Cardiac muscle cell (in vitro differentiated cells and primary cell): ENCODE measurements around the gene CHIT1. TPM values are rescaled to one million over a fixed set of nuclear protein-coding genes. Genes with fewer than 3 reads are reported as not detected.

Experiments used
- DNase-seq, 2 donors: peaks; one replicate each; pipeline versions ENCODE4 v3.0.0 to v3.0.0-alpha.2; 2010 to 2017; ENCODE audit warnings: low read depth in 1 of 2, low spot score in 1 of 2
- H3K27ac ChIP-seq: fragments of 200-600 bp; sonication (generic); 2 replicates; pipeline ENCODE4 v1.5.1; 2016
- H3K27me3 ChIP-seq: fragments of 200-600 bp; sonication (generic); 2 replicates; pipeline ENCODE4 v1.6.0; 2016; ENCODE audit warnings: control low read depth
- H3K36me3 ChIP-seq: fragments of 200-600 bp; sonication (generic); 2 replicates; pipeline ENCODE4 v1.5.1; 2016; ENCODE audit warnings: control low read depth
- H3K4me1 ChIP-seq: fragments of 200-600 bp; sonication (generic); 2 replicates; pipeline ENCODE4 v1.8.1; 2017; ENCODE audit warnings: low read depth, mild to moderate bottlenecking, mixed run types
- H3K4me3 ChIP-seq: fragments of 200-600 bp; sonication (generic); 2 replicates; pipeline ENCODE4 v1.5.1; 2016; ENCODE audit warnings: mild to moderate bottlenecking
- H3K9me3 ChIP-seq: fragments of 200-600 bp; sonication (generic); 2 replicates; pipeline ENCODE4 v1.5.1; 2017; ENCODE audit warnings: low read depth, mild to moderate bottlenecking, control low read depth
- CTCF ChIP-seq: IDR thresholded peaks from 2 replicates; pipeline ENCODE4 v1.5.1; 2012; ENCODE audit warnings: low read depth, mild to moderate bottlenecking, low read length
- polyA plus RNA-seq: library from polyadenylated mRNA; unstranded; fragments of >200 nt; fragmentation: Nextera tagmentation; extraction: Ambion mirVana; gene quantifications from 2 replicates; pipeline ENCODE4 v1.2.1, GENCODE V29; 2016
- total RNA-seq: library from RNA; depleted of rRNA; stranded (reverse); fragments of >200 nt; gene quantifications from 2 replicates; pipeline ENCODE4 v1.2.3, GENCODE V29; 2016

CHIT1 gene
- total and polyA plus RNA-seq, 2 experiments from 2014 or later = 0.03 TPM; not detected in 1

DNA sequence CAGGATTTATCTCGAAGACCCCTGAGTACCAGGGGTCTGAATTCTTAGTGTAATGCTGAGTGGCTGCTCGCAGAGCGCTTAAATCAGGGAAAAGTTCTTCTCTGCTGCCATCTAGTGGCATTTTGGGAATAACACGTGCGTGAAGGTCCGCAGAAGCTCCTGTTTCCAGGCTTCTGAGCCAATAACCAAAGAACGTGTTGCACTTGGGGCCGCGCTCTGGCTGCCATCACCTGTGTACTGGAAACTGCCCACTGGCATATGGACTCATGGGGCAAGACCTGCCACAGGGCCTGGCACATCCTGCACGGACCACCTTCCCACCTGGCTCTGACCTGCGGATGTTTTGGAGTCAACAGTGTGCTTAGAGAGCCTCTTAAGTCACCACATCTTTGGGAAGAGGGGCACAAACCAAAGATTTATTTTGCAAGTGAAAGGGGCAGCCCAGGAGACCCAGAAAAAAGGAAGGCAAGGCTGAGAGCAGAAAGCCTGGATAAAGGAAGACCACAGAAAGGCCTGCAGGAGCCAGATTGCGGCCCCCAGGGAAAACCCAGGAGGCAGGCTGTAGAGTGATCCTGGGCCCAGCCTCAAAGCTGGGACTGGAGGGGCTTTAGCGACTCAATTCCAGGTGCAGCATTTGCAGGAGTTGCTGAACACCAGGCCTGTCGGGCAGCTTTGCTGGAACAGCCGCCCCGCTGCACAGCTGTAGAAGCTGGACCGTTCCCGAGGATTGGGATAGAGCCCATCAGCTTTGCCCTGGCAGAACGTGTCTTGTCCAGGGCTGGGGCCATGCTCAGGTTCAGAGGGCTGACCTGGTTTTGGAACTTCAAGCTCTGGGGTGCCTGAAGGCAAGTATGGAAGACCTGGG is 13.0 kb downstream of the CHIT1 start:
- no peak overlapping the region for H3K4me3 ChIP-seq
- no peaks in the 10 kb centered on the region for H3K27me3 ChIP-seq
- peak; percentile 58 for TF ChIP-seq CTCF

GRCh38 chr1:203215573-203215972 is 13.9 kb downstream of the CHIT1 start:
- Histone ChIP-seq H3K27ac (no peak overlapping the region), H3K27me3 (no peaks in the 10 kb centered on the region), H3K4me3 (no peak overlapping the region), H3K9me3 (no peaks in the 10 kb centered on the region), H3K4me1 (no peaks in the 10 kb centered on the region), H3K36me3 (no peaks in the 10 kb centered on the region)
- no peak for TF ChIP-seq CTCF
- DNase-seq = no peak

More for the DNA sequence above, 13.0 kb downstream of the CHIT1 start:
- DNase-seq = peak; percentile 80 to 81
- no peaks in the 10 kb centered on the region for H3K36me3 ChIP-seq
- no peaks in the 10 kb centered on the region for H3K9me3 ChIP-seq
- no peak overlapping the region for H3K27ac ChIP-seq
- H3K4me1 ChIP-seq = no peaks in the 10 kb centered on the region

- Histone ChIP-seq H3K36me3 (no peaks in the 10 kb centered on the region), H3K9me3 (no peaks in the 10 kb centered on the region), H3K27ac (no peak overlapping the region), H3K27me3 (no peaks in the 10 kb centered on the region), H3K4me1 (no peaks in the 10 kb centered on the region), H3K4me3 (no peak overlapping the region)
- no peak for DNase-seq
- TF ChIP-seq CTCF = no peak
Observed at GRCh38 chr1:203214871-203215270, 14.6 kb downstream of the CHIT1 start.

DNA sequence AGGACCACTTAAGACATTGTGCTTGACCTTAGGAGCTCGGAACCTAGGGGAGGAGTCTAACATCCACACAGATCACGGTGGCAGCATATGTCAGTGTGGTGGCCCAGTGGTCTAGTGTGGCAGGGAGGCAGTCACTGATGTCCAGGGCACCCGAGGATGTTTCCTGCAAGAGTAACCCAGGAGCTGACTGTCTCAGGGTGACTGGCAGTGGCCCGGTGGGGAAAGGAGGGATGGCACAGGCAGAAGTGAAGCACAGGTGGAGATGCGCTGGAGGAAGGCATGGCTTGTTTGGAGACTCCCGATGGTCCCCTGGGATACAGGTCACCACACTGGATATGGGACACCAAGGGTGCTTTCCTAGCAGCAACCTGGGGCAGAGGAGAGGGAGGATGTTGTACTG is 16.3 kb downstream of the CHIT1 start:
- no peak overlapping the region for H3K27ac ChIP-seq
- no peak overlapping the region for H3K4me3 ChIP-seq
- H3K4me1 ChIP-seq = no peaks in the 10 kb centered on the region
- no peak for DNase-seq
- no peaks in the 10 kb centered on the region for H3K27me3 ChIP-seq
- H3K36me3 ChIP-seq = no peaks in the 10 kb centered on the region
- no peak for TF ChIP-seq CTCF
- H3K9me3 ChIP-seq = no peaks in the 10 kb centered on the region

GRCh38 chr1:203211812-203212211 is 17.7 kb downstream of the CHIT1 start:
- TF ChIP-seq CTCF = no peak
- H3K4me3 ChIP-seq = no peak overlapping the region

More at GRCh38 chr1:203211812-203212211, 17.7 kb downstream of the CHIT1 start:
- no peaks in the 10 kb centered on the region for H3K36me3 ChIP-seq
- no peaks in the 10 kb centered on the region for H3K4me1 ChIP-seq
- no peaks in the 10 kb centered on the region for H3K27me3 ChIP-seq
- no peaks in the 10 kb centered on the region for H3K9me3 ChIP-seq
- no peak for DNase-seq
- no peak overlapping the region for H3K27ac ChIP-seq
